T-helper 1 cell treated with Interleukin-12 subunit alpha and Interleukin-12 subunit beta and Interleukin-4 antibody, amounts not matched to agents 30 ng/mL and 1 ng/mL, for 36 hours (primary cell): Measurements from ENCODE around the gene ATP6V1C2. TPM values are rescaled to one million over a fixed set of nuclear protein-coding genes. Genes with fewer than 3 reads are reported as not detected.

Experiments
- intact Hi-C: fragments of 100-400 bp; cut with micrococcal nuclease; formaldehyde crosslinking; loops from one replicate; pipeline ENCODE4 v1.15.1; 2024
- total RNA-seq: library from RNA; stranded (reverse); gene quantifications from 2 replicates; pipeline ENCODE4 v1.2.3, GENCODE V29; 2022

The ATP6V1C2 gene
- total RNA-seq, 1 donor from 2014 or later: not detected

GRCh38 chr2:10722252-10722825, 909 bp downstream of the ATP6V1C2 start:
- intact Hi-C loops: no loop called here

GRCh38 chr2:10732924-10733565, 11.6 kb downstream of the ATP6V1C2 start:
- intact Hi-C loops: no loop called here

- intact Hi-C loops: no loop called here
Measured at GRCh38 chr2:10733566-10733925, 12.1 kb downstream of the ATP6V1C2 start.

GRCh38 chr2:10733980-10734379, 12.6 kb downstream of the ATP6V1C2 start:
- intact Hi-C loops: no loop called here

- intact Hi-C loops: no loop called here
Measured at GRCh38 chr2:10738192-10738591, 16.8 kb downstream of the ATP6V1C2 start.

GRCh38 chr2:10740226-10740625, 18.8 kb downstream of the ATP6V1C2 start:
- intact Hi-C loops: no loop called here

GRCh38 chr2:10741139-10741538, 19.7 kb downstream of the ATP6V1C2 start:
- intact Hi-C loops: no loop called here

GRCh38 chr2:10742666-10743065, 21.2 kb downstream of the ATP6V1C2 start:
- intact Hi-C loops: no loop called here

- intact Hi-C loops: no loop called here
Measured at GRCh38 chr2:10750610-10751009, 29.2 kb downstream of the ATP6V1C2 start.

GRCh38 chr2:10752236-10752635, 30.8 kb downstream of the ATP6V1C2 start:
- intact Hi-C loops: no loop called here

GRCh38 chr2:10753156-10753555, 31.7 kb downstream of the ATP6V1C2 start:
- intact Hi-C loops: no loop called here

GRCh38 chr2:10753876-10754275, 32.4 kb downstream of the ATP6V1C2 start:
- intact Hi-C loops: no loop called here

- intact Hi-C loops: no loop called here
Measured at GRCh38 chr2:10755621-10756020, 34.2 kb downstream of the ATP6V1C2 start.

- intact Hi-C loops: no loop called here
Measured at GRCh38 chr2:10757814-10758286, 36.4 kb downstream of the ATP6V1C2 start.

GRCh38 chr2:10759151-10759714, 37.8 kb downstream of the ATP6V1C2 start:
- intact Hi-C loops: no loop called here

GRCh38 chr2:10760794-10761504, 39.5 kb downstream of the ATP6V1C2 start:
- intact Hi-C loops: no loop called here

- intact Hi-C loops: no loop called here
Measured at GRCh38 chr2:10761591-10761990, 40.2 kb downstream of the ATP6V1C2 start.

GRCh38 chr2:10762651-10763460, 41.4 kb downstream of the ATP6V1C2 start:
- intact Hi-C loops: no loop called here

GRCh38 chr2:10763461-10763800, 42.0 kb downstream of the ATP6V1C2 start:
- intact Hi-C loops: no loop called here

GRCh38 chr2:10764096-10764785, 42.8 kb downstream of the ATP6V1C2 start:
- intact Hi-C loops: no loop called here

GRCh38 chr2:10764896-10765295, 43.5 kb downstream of the ATP6V1C2 start:
- intact Hi-C loops: no loop called here
